Measurements from ENCODE around the gene PSAPL1. TPM values are rescaled to one million over a fixed set of nuclear protein-coding genes. Genes with fewer than 3 reads are reported as not detected.

PSAPL1 gene
- total RNA-seq, 1 donor from 2014 or later, result not detected

- intact Hi-C loops (cut with micrococcal nuclease), result no loop called here
These were observed 2.8 kb downstream of the PSAPL1 start for GRCh38 chr4:7431696-7432530.

- intact Hi-C loops (cut with micrococcal nuclease), result no loop called here
These were observed 3.6 kb downstream of the PSAPL1 start for GRCh38 chr4:7430965-7431695.

- intact Hi-C loops (cut with micrococcal nuclease), result no loop called here
These were observed 4.3 kb downstream of the PSAPL1 start for GRCh38 chr4:7430368-7430964.

GRCh38 chr4:7429601-7430078 lies 5.1 kb downstream of the PSAPL1 start:
- intact Hi-C loops (cut with micrococcal nuclease), result no loop called here

- intact Hi-C loops (cut with micrococcal nuclease), result no loop called here
These were observed 5.7 kb downstream of the PSAPL1 start for GRCh38 chr4:7429069-7429416.

- intact Hi-C loops (cut with micrococcal nuclease), result no loop called here
These were observed 6.3 kb downstream of the PSAPL1 start for GRCh38 chr4:7428261-7429068.

- intact Hi-C loops (cut with micrococcal nuclease), result no loop called here
These were observed 6.9 kb downstream of the PSAPL1 start for GRCh38 chr4:7427831-7428260.

- intact Hi-C loops (cut with micrococcal nuclease), result no loop called here
These were observed 7.4 kb downstream of the PSAPL1 start for GRCh38 chr4:7427361-7427760.

GRCh38 chr4:7426525-7427171 lies 8.1 kb downstream of the PSAPL1 start:
- intact Hi-C loops (cut with micrococcal nuclease), result no loop called here

- intact Hi-C loops (cut with micrococcal nuclease), result no loop called here
These were observed 8.9 kb downstream of the PSAPL1 start for GRCh38 chr4:7425591-7426468.

- intact Hi-C loops (cut with micrococcal nuclease), result no loop called here
These were observed 9.6 kb downstream of the PSAPL1 start for GRCh38 chr4:7425124-7425523.

- intact Hi-C loops (cut with micrococcal nuclease), result no loop called here
These were observed 10.1 kb downstream of the PSAPL1 start for GRCh38 chr4:7424553-7425111.

- intact Hi-C loops (cut with micrococcal nuclease), result no loop called here
These were observed 10.8 kb downstream of the PSAPL1 start for GRCh38 chr4:7423801-7424552.

- intact Hi-C loops (cut with micrococcal nuclease), result no loop called here
These were observed 11.3 kb downstream of the PSAPL1 start for GRCh38 chr4:7423391-7423790.

GRCh38 chr4:7422898-7423180 lies 11.9 kb downstream of the PSAPL1 start:
- intact Hi-C loops (cut with micrococcal nuclease), result no loop called here

- intact Hi-C loops (cut with micrococcal nuclease), result no loop called here
These were observed 12.4 kb downstream of the PSAPL1 start for GRCh38 chr4:7422151-7422897.

GRCh38 chr4:7421356-7422150 lies 13.2 kb downstream of the PSAPL1 start:
- intact Hi-C loops (cut with micrococcal nuclease), result no loop called here
